ENCODE data around the gene RAP2C.

The RAP2C gene

GRCh38 chrX:132216283-132216682 lies 3.0 kb downstream of the RAP2C start:
- TF ChIP-seq CREB5 (CRISPR knock-in tag; IDR thresholded peaks at IDR 0.05; ENCODE audit: low read depth): no peak
- TF ChIP-seq ISL1 (CRISPR knock-in tag; IDR thresholded peaks at IDR 0.05): no peak
- TF ChIP-seq ESRRG (CRISPR knock-in tag; IDR thresholded peaks at IDR 0.05): no peak
- no peak for TF ChIP-seq CSDC2 (CRISPR knock-in tag; IDR thresholded peaks at IDR 0.05)
- no peak for TF ChIP-seq ZFP30 (CRISPR knock-in tag; IDR thresholded peaks at IDR 0.05)
- no peak for TF ChIP-seq SNAI2 (CRISPR knock-in tag; IDR thresholded peaks at IDR 0.05)
- no peak for TF ChIP-seq TOX (CRISPR knock-in tag; IDR thresholded peaks at IDR 0.05; ENCODE audit: borderline replicate concordance)
- TF ChIP-seq ZNF70 (CRISPR knock-in tag; IDR thresholded peaks at IDR 0.05): no peak
- TF ChIP-seq TCF4 (CRISPR knock-in tag; IDR thresholded peaks at IDR 0.05; ENCODE audit: borderline replicate concordance): no peak
- no peak for TF ChIP-seq ARNTL (CRISPR knock-in tag; IDR thresholded peaks at IDR 0.05; ENCODE audit: borderline replicate concordance, low read depth)
- TF ChIP-seq CSRNP3 (CRISPR knock-in tag; IDR thresholded peaks at IDR 0.05): no peak
- TF ChIP-seq PATZ1 (CRISPR knock-in tag; IDR thresholded peaks at IDR 0.05; ENCODE audit: borderline replicate concordance): no peak
- TF ChIP-seq ZFP3 (CRISPR knock-in tag; IDR thresholded peaks at IDR 0.05): no peak
- no peak for TF ChIP-seq PPARA (CRISPR knock-in tag; IDR thresholded peaks at IDR 0.05; ENCODE audit: borderline replicate concordance)
- TF ChIP-seq RARB (CRISPR knock-in tag; IDR thresholded peaks at IDR 0.05): no peak
- TF ChIP-seq POU6F1 (CRISPR knock-in tag; IDR thresholded peaks at IDR 0.05; ENCODE audit: borderline replicate concordance, low read depth): no peak
- ATAC-seq: no peak

- ATAC-seq: no peak
- TF ChIP-seq PATZ1 (CRISPR knock-in tag; IDR thresholded peaks at IDR 0.05; ENCODE audit: borderline replicate concordance) (no peak), TSHZ2 (CRISPR knock-in tag; IDR thresholded peaks at IDR 0.05) (no peak), RARB (CRISPR knock-in tag; IDR thresholded peaks at IDR 0.05) (no peak), OSR1 (CRISPR knock-in tag; IDR thresholded peaks at IDR 0.05) (no peak), ZNF8 (CRISPR knock-in tag; IDR thresholded peaks at IDR 0.05) (no peak), CREB5 (CRISPR knock-in tag; IDR thresholded peaks at IDR 0.05; ENCODE audit: low read depth) (no peak), TCF4 (CRISPR knock-in tag; IDR thresholded peaks at IDR 0.05; ENCODE audit: borderline replicate concordance) (no peak), ZC3H10 (CRISPR knock-in tag; IDR thresholded peaks at IDR 0.05) (no peak), SNAI2 (CRISPR knock-in tag; IDR thresholded peaks at IDR 0.05) (no peak), ZFP30 (CRISPR knock-in tag; IDR thresholded peaks at IDR 0.05) (no peak), BACH2 (CRISPR knock-in tag; IDR thresholded peaks at IDR 0.05; ENCODE audit: borderline replicate concordance) (no peak), GLIS3 (CRISPR knock-in tag; IDR thresholded peaks at IDR 0.05) (no peak), ZNF70 (CRISPR knock-in tag; IDR thresholded peaks at IDR 0.05) (no peak), ZNF565 (CRISPR knock-in tag; conservative IDR thresholded peaks at IDR 0.05; ENCODE audit: low read depth) (no peak), ISL1 (CRISPR knock-in tag; IDR thresholded peaks at IDR 0.05) (no peak), CSDC2 (CRISPR knock-in tag; IDR thresholded peaks at IDR 0.05) (no peak), ZFP3 (CRISPR knock-in tag; IDR thresholded peaks at IDR 0.05) (no peak)
Observed at GRCh38 chrX:132214518-132214917, 4.7 kb downstream of the RAP2C start.
